HG02943 (cell line): ENCODE data around the gene TIMM10.

ENCODE experiments used
- ATAC-seq: cut with Tn5 transposase; IDR thresholded peaks from one replicate; pipeline ENCODE4 v1.9.1; 2021; ENCODE audit warnings: mild to moderate bottlenecking, low read depth, moderate library complexity; ENCODE audit not compliant: unreplicated experiment

Gene TIMM10, protein sequence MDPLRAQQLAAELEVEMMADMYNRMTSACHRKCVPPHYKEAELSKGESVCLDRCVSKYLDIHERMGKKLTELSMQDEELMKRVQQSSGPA

DNA sequence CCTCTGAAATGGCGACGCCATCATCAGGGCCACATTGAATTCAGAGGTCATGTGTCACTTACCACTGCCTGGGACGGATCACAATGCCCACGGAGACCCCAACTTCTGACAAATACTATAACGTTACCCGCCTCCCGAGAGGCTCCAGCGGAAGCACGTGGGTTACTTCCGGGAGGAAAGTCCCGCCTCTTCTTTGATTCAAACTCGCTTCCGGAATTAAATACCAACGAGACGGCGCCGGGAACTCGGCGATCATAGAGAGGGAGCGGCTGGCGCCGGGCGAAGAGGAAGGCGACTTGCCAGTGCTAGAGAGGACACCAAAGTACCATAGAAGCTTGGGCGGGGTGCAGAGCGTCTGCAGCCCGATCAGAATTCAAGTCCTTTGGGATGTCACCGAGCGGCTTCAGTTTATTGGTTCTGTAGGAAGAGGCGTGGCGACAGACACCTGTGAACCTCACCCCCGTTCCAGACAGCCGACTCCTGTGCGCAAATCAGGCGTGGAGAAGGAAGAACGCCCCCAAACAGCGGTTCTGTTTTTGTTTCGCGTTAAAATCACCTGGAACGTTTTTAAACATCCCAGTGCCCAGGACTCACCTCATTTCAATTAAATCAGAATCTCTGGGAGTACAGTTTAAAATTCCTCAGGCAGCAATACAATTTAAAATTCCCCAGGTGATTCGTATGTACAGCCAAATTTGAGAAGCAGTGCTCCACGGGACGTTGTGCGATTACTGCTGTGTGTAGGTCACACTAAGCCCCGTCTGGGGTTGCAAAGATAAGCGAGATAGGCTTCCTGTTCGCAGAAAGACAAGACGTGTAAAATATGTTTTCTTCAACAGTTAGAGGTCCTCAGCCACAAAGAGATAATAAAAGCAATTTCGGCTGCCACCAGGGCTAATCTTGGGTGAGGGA lies at the start of gene TIMM10:
TSS of gene TIMM10 (minus strand) at position 159 of the 912 bp plus-strand sequence. CDS start 565 bp downstream, outside the sequence.
- ATAC-seq = peak; percentile 98

DNA sequence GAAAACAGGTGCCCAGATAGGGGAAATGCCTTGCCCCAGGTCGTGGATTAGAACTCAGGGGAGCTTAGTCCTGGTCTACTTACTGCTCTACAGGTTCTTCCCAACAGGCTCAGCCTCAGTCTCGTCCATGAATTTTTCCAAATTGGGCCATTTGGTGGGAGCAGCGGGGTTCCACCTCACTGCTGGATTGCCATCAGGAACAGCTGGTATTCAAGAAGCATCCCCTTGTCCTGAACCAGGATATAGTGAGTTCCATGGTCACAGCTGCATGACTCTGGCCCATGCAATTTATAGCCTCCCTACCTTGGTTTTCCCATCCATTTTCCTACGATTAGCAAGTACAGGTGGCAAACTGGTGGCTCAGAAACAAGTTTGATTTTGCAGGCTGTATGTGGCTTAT lies 43.5 kb upstream of the TIMM10 start:
- ATAC-seq = no peak

DNA sequence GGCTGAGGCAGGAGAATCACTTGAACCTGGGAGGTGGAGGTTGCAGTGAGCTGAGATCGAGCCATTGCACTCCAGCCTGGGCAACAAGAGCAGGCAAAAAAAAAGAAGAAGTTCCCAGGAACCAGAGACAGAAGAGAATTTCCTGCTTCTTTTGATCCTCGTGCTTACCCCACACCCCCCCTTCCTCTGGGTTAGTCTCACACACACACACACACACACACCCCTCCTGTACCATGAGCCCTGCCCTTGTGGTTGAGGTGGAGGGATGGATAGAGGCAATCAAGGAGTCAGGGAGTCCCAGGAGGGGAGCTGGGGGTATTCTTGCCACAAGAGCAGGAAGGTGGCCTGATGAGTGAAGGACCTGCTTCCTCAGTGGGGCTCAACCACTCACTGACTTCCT lies 41.1 kb upstream of the TIMM10 start:
- no peak for ATAC-seq

DNA sequence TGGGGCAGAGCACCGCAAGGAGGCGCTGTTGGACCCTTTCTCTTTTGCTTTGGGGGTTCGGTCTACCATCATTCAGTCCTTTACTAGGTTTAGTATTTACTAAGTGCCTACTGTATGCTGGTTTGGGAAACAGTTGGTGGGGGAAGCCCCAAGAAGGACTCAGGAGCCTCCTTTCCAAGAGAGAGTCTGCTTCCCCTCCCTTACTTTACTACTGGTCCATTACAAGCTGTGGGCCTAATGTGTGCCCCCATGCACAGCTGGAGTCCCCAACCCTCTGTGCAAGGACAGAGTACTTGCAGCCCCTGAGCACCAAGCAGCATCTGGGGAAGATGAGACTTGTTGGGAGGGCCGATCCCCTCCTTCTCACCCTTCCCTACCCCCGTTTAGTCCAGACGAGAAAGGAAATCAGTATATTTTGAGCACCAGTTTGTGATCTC lies 37.8 kb upstream of the TIMM10 start:
- ATAC-seq = peak; percentile 3

DNA sequence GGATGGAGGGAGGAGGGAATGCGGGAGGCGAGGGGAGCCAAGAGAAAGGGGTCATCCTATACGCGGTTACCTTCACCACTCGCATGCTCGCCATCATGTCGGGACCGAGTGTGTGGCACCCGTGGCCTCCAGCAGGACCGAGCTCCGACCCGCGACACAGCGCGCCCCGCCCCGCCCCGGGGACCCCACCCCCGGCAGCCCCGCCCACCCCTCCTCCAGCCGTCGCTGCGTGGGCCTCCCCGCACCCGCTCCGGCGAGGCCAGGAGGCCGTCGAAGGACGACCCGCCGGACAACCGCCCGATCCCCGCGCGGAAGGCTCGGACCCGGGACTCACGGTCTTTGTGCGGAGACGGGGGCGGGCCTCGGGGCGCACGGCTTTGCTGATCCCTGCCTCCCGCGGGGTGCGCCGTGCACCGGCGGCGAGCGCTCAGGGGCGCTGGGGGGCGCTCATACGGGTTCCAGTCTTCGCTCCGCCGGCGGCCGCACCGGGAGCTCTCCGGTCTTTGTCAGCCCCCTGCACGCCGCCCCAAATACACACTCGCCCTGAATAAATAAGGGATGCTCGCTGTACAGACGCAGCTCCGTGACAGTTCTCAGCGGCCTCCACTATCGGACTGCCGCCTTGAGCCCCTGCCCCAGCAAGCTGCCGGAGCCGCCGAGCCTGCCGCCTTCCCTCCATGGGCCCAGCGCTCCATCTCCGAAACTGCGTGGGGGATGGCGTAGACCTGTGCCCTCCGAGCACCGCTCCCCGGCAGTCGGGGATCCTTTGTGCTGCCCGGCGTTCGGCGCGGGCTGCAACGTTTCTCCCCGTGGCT lies 37.2 kb upstream of the TIMM10 start, which contains the start of gene UBE2L6:
TSS of gene UBE2L6 (minus strand) at position 158 of the 815 bp plus-strand sequence. CDS start at position 97, 61 bp downstream.
- peak; percentile 51 for ATAC-seq

DNA sequence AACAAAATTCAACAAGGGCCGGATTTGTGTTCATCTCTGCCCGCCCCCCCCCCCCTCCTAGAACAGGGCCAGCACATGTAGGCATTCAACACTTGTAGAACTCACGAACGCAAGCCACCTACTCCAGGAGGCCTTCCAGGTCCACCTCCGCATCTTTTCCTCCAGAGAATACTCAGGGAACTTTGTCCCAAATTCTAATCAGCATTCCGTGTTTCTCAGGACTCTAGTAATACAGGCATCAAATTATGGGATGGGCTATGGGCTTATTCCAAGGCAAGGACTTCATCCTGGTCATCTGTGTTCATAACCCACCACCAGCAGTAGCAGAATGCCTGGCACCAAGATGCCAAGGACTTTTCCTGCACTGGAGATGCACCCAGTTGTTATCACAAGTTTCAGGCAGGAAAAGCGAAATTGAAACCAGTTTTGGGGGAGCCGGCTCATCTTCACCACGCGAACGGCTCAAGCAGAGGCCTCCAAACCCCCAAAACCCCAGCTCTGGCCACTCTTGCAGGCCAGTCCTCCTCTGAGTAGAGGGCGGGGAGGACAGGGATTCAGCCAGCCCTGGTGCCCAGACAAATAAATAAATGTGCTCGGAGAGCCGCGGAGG lies 36.5 kb upstream of the TIMM10 start:
- peak; percentile 7 for ATAC-seq

DNA sequence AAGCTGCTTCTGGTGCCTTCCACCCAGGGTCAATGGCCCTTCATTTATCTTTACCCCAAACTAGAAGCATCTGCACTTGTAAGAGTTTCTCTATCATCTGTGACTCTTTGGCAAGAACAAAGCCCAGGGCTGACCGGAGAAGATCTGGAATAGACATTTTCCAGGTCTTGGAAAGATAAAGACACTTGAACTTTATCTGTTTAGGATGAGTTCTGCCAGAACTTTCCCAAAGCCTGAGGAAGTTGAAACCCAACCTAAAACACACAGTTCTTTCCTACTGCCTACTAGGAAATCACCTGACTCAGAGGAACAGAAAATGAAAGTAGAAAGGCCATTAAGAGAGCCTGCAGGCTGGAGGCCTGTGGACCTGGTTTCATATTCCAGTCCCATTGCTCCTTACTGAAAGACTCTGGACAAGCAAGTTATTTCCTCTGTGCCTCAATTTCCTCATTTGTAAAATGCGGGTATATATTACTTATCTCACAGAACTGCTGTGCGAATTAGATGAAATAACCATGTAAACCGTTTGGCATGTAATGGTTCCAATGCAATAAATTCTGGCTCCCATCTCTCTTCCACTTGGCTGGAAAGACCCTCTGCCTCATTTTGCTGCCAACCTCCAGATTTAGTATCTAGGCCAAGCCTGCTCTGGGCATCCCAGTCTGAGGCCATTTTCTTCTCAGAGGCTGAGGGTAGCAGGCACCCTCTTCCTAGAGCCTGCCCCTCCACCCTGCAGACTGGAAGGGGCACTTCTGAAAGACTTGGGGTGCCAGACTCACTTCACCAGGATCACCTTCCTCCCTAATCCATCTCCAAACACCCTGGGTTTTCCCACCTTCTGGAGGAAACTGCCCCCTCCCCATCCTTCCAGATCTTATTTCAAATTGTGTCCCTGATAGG lies 35.7 kb upstream of the TIMM10 start:
- peak; percentile 58 for ATAC-seq

DNA sequence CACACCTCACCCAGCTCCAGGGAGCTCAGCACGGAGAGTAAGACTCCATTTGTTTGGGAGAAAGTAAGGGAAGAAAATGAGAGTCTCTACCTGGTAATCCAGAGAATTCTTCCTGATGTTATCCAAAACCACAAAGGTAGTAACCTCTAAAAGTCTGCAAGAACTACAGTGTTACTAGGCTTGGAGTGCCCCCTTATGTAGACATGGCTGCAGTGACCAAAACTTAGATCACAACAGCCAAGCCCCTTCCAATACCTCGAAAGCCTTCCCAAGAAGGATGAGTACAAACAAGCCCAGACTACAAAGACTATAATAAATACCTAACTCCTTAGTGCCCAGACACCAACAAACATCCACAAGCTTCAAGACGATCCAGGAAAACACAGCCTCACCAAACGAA lies 32.0 kb upstream of the TIMM10 start:
- ATAC-seq = no peak

DNA sequence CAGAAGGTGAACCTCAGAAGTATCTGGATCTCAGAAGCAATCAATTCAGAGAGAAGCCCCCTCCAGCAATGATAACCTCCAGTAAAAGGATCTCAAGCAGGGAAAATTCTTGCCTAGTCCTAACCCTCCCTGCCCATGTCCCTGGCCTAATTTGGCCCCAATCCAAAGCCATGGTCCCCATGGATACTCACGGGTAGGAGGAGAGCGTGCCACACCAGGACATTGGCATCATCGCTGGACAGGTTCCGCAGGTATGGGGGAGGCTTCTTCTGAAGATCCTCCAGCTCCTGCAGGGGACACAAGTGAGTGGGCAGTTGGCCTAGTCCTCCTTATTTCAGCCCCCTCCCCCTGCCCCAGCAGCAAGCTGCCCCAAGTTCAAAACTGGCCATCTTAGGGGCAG lies 29.6 kb upstream of the TIMM10 start:
- no peak for ATAC-seq

DNA sequence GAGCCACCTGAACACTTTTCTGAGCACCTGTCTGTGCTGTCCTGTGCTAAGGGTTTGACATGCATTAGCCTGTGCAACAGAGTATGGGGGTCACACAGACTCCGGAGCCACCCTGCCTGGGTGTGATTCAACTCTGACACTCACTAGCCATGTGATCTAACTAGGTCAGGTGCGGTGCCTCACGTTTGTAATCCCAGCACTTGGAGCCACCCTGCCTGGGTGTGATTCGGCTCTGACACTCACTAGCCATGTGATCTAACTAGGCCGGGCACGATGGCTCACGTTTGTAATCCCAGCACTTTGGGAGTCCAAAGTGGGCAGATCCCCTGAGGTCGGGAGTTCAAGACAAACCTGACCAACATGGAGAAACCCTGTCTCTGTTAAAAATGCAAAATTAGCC lies 25.5 kb upstream of the TIMM10 start:
- ATAC-seq = no peak

DNA sequence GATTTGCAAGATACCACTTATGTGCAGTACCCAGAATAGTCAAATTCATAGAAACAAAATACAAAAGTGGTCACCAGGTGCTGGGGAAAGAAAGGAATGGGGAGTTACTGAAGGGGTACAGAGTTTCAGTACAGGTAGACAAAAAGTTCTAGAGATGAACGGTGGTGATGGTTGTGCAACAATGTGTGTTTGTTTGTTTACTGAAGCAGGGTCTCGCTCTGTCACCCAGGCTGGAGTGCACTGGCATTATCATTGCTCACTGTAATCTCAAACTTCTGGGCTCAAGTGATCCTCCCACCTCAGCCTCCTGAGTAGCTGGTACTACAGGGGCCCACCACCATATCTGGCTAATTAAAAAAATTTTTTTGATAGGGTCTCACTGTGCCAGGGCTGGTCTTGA lies 24.8 kb upstream of the TIMM10 start:
- no peak for ATAC-seq

DNA sequence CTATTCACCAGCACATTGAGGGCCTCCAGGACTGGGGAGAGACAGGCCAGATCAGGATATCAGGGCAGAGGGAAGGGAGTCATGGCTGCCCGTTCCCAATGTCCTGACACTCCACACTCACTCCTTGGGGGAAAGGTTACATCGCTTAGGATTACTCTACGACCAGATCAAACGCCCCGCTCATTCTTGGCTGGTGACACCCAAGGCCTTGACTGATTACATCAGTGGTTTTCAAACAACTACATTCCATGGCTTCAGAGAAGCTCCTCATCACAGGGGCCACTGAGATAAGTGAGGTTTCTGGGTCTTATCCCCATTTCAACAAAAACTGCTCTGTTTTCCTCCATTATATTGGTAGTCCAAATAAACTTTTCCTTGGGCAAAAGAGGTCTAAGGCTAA lies 21.9 kb upstream of the TIMM10 start:
- no peak for ATAC-seq

DNA sequence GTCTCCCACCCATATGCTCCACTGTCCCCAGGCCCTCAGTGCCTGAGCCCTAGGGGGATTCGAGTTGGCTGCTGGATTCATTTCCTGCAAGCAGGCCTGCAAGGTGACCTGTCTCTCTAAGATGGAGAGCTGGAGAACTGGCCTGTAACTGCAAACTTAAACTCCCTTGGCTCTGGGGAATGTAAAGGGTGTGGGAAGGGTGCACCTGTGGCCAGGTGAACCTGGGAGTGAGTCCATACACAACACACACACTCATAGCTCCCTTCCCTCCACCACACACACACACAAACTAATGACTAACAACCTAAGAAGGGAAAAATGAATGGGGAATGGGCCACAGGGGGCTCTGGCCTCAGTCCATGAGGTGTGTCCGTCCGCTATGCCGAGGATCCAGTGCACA lies 21.4 kb upstream of the TIMM10 start:
- no peak for ATAC-seq

DNA sequence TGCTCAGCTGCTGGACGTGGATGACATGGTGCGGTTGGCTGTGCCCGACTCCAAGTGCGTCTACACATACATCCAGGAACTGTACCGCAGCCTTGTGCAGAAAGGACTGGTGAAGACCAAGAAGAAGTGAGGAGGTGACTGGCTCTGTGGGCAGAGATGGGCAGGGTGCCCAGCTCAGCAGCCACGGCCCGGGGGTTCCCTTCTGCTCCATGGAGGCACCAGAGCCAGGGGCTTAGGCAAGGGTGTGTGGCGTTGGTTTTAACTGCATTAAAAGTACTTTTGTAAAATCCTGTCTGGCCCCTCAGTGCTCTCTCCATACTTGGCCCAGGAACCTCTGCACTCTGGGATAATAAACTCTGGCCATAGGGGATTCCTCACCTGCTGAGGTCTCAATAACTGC lies 19.4 kb upstream of the TIMM10 start:
- ATAC-seq = no peak

DNA sequence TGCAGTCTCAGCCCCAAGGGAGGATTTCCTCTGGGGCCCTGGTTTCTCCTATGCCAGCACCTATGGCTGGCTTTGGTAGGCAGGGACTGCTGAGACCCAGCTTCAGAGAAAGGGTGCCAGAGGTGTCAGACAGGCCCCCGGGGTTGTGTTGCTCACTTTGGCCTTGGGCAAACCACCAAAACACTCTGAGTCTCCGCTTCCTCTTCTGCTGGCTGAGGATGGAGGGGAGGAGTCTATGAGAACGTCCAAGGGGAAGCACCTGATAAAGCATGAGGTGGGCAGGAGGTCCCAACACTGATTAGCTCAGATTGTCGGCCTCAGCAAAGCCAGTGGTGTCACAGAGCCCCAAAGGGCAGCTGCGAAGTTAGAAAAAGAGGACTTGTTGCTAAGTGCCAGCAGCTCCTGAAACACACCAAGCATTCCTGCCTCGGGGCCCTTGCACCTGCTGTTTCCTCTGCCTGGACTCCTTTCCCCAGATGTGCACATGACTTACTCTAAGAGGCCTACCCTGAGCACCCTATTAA lies 17.4 kb upstream of the TIMM10 start:
- peak; percentile 85 for ATAC-seq

DNA sequence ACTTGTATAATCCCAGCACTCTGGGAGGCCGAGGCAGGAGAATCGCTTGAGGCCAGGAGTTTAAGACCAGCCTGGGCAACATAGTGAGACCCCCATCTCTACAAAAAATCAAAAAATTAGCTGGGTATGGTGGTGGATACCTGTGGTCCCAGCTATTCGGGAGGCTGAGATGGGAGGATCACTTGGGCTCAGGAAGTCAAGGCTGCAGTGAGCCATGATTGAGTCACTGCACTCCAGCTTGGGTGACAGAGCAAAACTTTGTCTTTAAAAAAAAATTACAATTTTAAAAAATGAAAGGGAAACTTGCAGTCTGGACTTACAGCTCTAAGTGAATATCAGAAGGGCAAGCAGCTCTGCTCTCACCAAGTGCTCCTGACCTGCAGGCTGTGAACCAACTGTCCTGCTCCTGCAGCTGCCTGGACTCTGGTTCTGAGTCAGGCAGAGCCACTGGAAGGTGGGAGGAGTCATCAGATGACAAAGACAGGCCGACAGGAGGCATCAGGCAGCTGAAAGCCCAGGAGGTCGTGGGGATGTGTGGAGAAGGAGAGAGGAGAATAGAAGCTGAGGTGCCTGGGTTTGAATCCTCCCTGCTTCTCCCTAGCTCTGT lies 16.4 kb upstream of the TIMM10 start:
- no peak for ATAC-seq

DNA sequence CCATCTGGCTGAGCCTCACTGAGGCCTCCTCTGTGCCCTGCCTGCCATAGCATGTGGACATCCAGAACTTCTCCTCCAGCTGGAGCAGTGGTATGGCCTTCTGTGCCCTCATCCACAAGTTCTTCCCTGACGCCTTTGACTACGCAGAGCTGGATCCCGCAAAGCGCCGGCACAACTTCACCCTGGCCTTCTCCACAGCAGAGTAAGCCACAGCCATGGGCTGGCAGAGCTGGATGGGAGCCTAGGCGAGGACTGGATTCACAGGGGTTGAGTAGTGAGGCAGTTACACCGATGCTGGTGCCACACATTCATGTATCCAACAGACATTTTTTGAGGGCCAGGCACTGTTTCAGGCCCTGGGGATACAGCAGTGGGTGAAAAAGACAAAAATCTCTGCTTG lies 15.9 kb upstream of the TIMM10 start:
- ATAC-seq = no peak

DNA sequence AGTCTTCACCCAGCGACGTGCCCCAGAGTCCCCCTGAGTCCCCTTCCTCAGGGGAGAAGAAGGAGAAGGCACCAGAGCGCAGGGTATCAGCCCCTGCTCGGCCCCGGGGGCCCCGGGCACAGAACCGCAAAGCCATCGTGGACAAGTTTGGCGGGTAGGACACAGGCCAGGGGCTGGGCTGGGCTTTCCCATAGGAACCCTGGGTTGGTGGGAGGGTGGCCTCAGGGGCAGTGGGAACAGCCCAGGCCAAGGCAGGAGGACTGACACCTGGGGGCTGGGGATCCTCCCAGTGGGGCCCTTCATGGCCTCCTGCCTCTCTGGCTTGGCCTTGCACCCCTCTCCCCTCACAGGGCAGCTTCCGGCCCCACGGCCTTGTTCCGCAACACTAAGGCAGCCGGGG lies 15.3 kb upstream of the TIMM10 start:
- no peak for ATAC-seq

DNA sequence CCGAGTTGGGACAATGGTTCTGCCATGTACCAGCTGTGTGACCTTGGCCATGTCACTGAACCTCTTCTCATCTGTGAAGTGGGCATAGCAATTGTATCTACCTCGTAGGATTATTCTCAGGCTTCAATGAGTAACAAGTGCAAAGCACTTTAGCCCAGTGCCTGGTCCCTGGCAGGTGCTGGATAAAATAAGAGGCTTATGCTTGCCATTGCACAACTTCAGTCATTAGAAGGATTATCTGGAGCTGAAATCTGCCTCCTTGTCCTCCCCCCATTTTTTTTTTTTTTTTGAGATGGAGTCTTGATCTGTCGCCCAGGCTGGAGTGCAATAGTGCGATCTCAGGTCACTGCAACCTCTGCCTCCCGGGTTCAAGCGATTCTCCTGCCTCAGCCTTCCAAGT lies 14.0 kb upstream of the TIMM10 start:
- no peak for ATAC-seq
